Mesodermal cell (in vitro differentiated cells): Measurements from ENCODE around the gene TELO2.

ENCODE experiments used
- H3K27ac ChIP-seq: 2 replicates; pipeline ENCODE4 v1.7.0; 2013; ENCODE audit warnings: mild to moderate bottlenecking, low read depth, low read length, moderate library complexity; ENCODE audit not compliant: severe bottlenecking
- H3K36me3 ChIP-seq: 2 replicates; pipeline ENCODE4 v1.7.1; 2013; ENCODE audit warnings: mild to moderate bottlenecking, low read length, moderate library complexity; ENCODE audit not compliant: control insufficient read depth, insufficient read depth
- H3K4me1 ChIP-seq: one replicate; pipeline ENCODE4 v1.7.1; 2013; ENCODE audit warnings: mild to moderate bottlenecking, low read length; ENCODE audit not compliant: insufficient read depth, control insufficient read depth, poor library complexity, severe bottlenecking
- H3K4me3 ChIP-seq: 2 replicates; pipeline ENCODE4 v1.7.0; 2013; ENCODE audit warnings: low read length, control low read depth, mild to moderate bottlenecking; ENCODE audit not compliant: insufficient read depth, poor library complexity, severe bottlenecking; ENCODE audit errors: extremely low read depth
- H3K9me3 ChIP-seq: 2 replicates; pipeline ENCODE4 v1.7.1; 2013; ENCODE audit warnings: mild to moderate bottlenecking, low read length, moderate library complexity; ENCODE audit not compliant: control insufficient read depth
- WGBS, 2 experiments: methylation state at CpG; one replicate each; pipeline ENCODE4 v1.1.5; 2013; ENCODE audit warnings: missing lambda C conversion rate in 2 of 2; ENCODE audit not compliant: insufficient coverage in 2 of 2; 5-methylcytosine and 5-hydroxymethylcytosine counted together

The TELO2 gene

GRCh38 chr16:1493746-1494094, 560 bp downstream of the TELO2 start:
- Histone ChIP-seq H3K36me3 (peaks cover 37% of the 10 kb centered on the region), H3K4me3 (peak overlapping the region; percentile 76), H3K27ac (no peak overlapping the region), H3K9me3 (no peaks in the 10 kb centered on the region), H3K4me1 (peaks cover 8% of the 10 kb centered on the region)
- whole genome bisulfite sequencing, 2 experiments: 0 to 2% methylated on average over 26 to 28 of the region's 30 CpGs

- Histone ChIP-seq H3K4me1 (peaks cover 8% of the 10 kb centered on the region), H3K4me3 (peak overlapping the region; percentile 76), H3K36me3 (peaks cover 42% of the 10 kb centered on the region), H3K9me3 (no peaks in the 10 kb centered on the region), H3K27ac (no peak overlapping the region)
- 47 to 51% methylated on average over 22 of the region's 25 CpGs for WGBS, 2 experiments
Observed at GRCh38 chr16:1494129-1494640, 1.0 kb downstream of the TELO2 start.

GRCh38 chr16:1494711-1495110, 1.6 kb downstream of the TELO2 start:
- Histone ChIP-seq H3K4me3 (peak overlapping the region; percentile 76), H3K36me3 (peaks cover 42% of the 10 kb centered on the region), H3K27ac (no peak overlapping the region), H3K4me1 (peaks cover 8% of the 10 kb centered on the region), H3K9me3 (no peaks in the 10 kb centered on the region)
- WGBS, 2 experiments: 96 to 97% methylated on average over 10 to 13 of the region's 13 CpGs

- Histone ChIP-seq H3K4me1 (peaks cover 8% of the 10 kb centered on the region), H3K27ac (no peak overlapping the region), H3K9me3 (no peaks in the 10 kb centered on the region), H3K4me3 (no peak overlapping the region), H3K36me3 (peaks cover 47% of the 10 kb centered on the region)
- WGBS, 2 experiments: 95 to 96% methylated on average over 29 to 39 of the region's 39 CpGs
Observed at GRCh38 chr16:1495211-1495888, 2.2 kb downstream of the TELO2 start.

GRCh38 chr16:1495889-1496262, 2.7 kb downstream of the TELO2 start:
- H3K9me3 ChIP-seq: no peaks in the 10 kb centered on the region
- WGBS, 2 experiments: 92 to 97% methylated on average over 25 of the region's 25 CpGs
- H3K4me3 ChIP-seq: no peak overlapping the region
- peaks cover 52% of the 10 kb centered on the region for H3K36me3 ChIP-seq
- H3K27ac ChIP-seq: no peak overlapping the region
- H3K4me1 ChIP-seq: peaks cover 8% of the 10 kb centered on the region

GRCh38 chr16:1496464-1496863, 3.3 kb downstream of the TELO2 start:
- Histone ChIP-seq H3K9me3 (no peaks in the 10 kb centered on the region), H3K4me3 (no peak overlapping the region), H3K4me1 (peaks cover 8% of the 10 kb centered on the region), H3K36me3 (peaks cover 57% of the 10 kb centered on the region), H3K27ac (no peak overlapping the region)
- WGBS, 2 experiments: 94 to 96% methylated on average over 20 to 22 of the region's 25 CpGs

- Histone ChIP-seq H3K27ac (no peak overlapping the region), H3K9me3 (no peaks in the 10 kb centered on the region), H3K4me3 (no peak overlapping the region), H3K36me3 (peaks cover 63% of the 10 kb centered on the region), H3K4me1 (peaks cover 8% of the 10 kb centered on the region)
- 91 to 93% methylated on average over 21 of the region's 21 CpGs for WGBS, 2 experiments
Observed at GRCh38 chr16:1497014-1497598, 3.9 kb downstream of the TELO2 start.

GRCh38 chr16:1498899-1499676, 5.9 kb downstream of the TELO2 start:
- peaks cover 82% of the 10 kb centered on the region for H3K36me3 ChIP-seq
- H3K4me3 ChIP-seq: no peak overlapping the region
- no peaks in the 10 kb centered on the region for H3K9me3 ChIP-seq
- 95 to 97% methylated on average over 28 to 30 of the region's 35 CpGs for WGBS, 2 experiments
- H3K27ac ChIP-seq: no peak overlapping the region
- peaks cover 4% of the 10 kb centered on the region for H3K4me1 ChIP-seq

GRCh38 chr16:1499756-1500464, 6.8 kb downstream of the TELO2 start:
- 95 to 97% methylated on average over 29 to 35 of the region's 36 CpGs for WGBS, 2 experiments
- H3K9me3 ChIP-seq: no peaks in the 10 kb centered on the region
- H3K4me1 ChIP-seq: peaks cover 3% of the 10 kb centered on the region
- no peak overlapping the region for H3K4me3 ChIP-seq
- H3K36me3 ChIP-seq: peaks cover 78% of the 10 kb centered on the region
- H3K27ac ChIP-seq: no peak overlapping the region

GRCh38 chr16:1500465-1501150, 7.4 kb downstream of the TELO2 start:
- WGBS, 2 experiments: 96 to 97% methylated on average over 42 of the region's 44 CpGs
- H3K4me3 ChIP-seq: no peak overlapping the region
- H3K36me3 ChIP-seq: peaks cover 76% of the 10 kb centered on the region
- no peaks in the 10 kb centered on the region for H3K4me1 ChIP-seq
- no peaks in the 10 kb centered on the region for H3K9me3 ChIP-seq
- H3K27ac ChIP-seq: no peak overlapping the region
